IMR-90 (cell line): ENCODE measurements around the gene PIGZ. TPM values are rescaled to one million over a fixed set of nuclear protein-coding genes. Genes with fewer than 3 reads are reported as not detected.

Experiments used
- ATAC-seq: fragments of 200-7000 bp; cut with Tn5 transposase; 2 replicates; pipeline ENCODE4 v1.9.1; 2020; ENCODE audit warnings: low read depth, mild to moderate bottlenecking, moderate library complexity
- BruUV-seq: library from RNA; stranded (reverse); fragments of 400-500 nt; replicated peaks from 2 replicates; lab custom pipeline; 2021; lab: Mats Ljungman, UMichigan
- CTCF ChIA-PET: fragments of 300-600 bp; formaldehyde crosslinking; extraction: SDS; loops from one replicate; lab custom pipeline; 2021; ENCODE audit warnings: antibody characterized with exemption; lab: Yijun Ruan, JAX
- POLR2A ChIA-PET: fragments of 300-600 bp; sonication (Branson Sonifier 250); formaldehyde crosslinking; loops from one replicate; lab custom pipeline; 2022; ENCODE audit warnings: antibody characterized with exemption; ENCODE audit not compliant: unreplicated experiment; lab: Charles Lee
- DNase-seq: peaks from one replicate; pipeline ENCODE4 v3.0.0; 2013
- H2AFZ ChIP-seq: replicated peaks from 2 replicates; pipeline ENCODE3; 2013; ENCODE audit warnings: low read length, mild to moderate bottlenecking; ENCODE audit not compliant: poor library complexity
- H2AK5ac ChIP-seq: 2 replicates; pipeline ENCODE4 v1.6.1; 2013; ENCODE audit warnings: low read depth, low read length, inconsistent platforms
- H2AK9ac ChIP-seq: replicated peaks from 2 replicates; pipeline ENCODE3; 2013; ENCODE audit warnings: mild to moderate bottlenecking, low read depth, low read length, moderate library complexity; ENCODE audit not compliant: poor library complexity
- H2BK120ac ChIP-seq: 2 replicates; pipeline ENCODE4 v1.6.1; 2013; ENCODE audit warnings: low read depth, low read length, inconsistent platforms
- H2BK15ac ChIP-seq: 3 replicates; pipeline ENCODE4 v1.6.1; 2013; ENCODE audit warnings: low read depth, low read length, inconsistent platforms
- H2BK20ac ChIP-seq: 2 replicates; pipeline ENCODE4 v1.6.1; 2013; ENCODE audit warnings: low read depth, mild to moderate bottlenecking, inconsistent platforms, low read length, moderate library complexity
- H2BK5ac ChIP-seq: 2 replicates; pipeline ENCODE4 v1.6.1; 2013; ENCODE audit warnings: mild to moderate bottlenecking, low read depth, low read length, inconsistent platforms; ENCODE audit not compliant: poor library complexity, severe bottlenecking
- H3K14ac ChIP-seq: replicated peaks from 2 replicates; pipeline ENCODE4 v1.6.1; 2013; ENCODE audit warnings: low read depth, low read length, inconsistent platforms
- H3K18ac ChIP-seq: 2 replicates; pipeline ENCODE4 v1.6.1; 2013; ENCODE audit warnings: low read depth, low read length, control low read depth
- H3K23ac ChIP-seq: 2 replicates; pipeline ENCODE4 v1.6.1; 2013; ENCODE audit warnings: low read depth, low read length, inconsistent platforms
- H3K27ac ChIP-seq: 2 replicates; pipeline ENCODE4 v1.5.1; 2013; ENCODE audit warnings: mild to moderate bottlenecking, control low read depth, low read length; ENCODE audit not compliant: insufficient read depth
- H3K27me3 ChIP-seq: 2 replicates; pipeline ENCODE4 v1.6.1; 2013; ENCODE audit warnings: low read length; ENCODE audit not compliant: control insufficient read depth, insufficient read depth
- H3K36me3 ChIP-seq: 2 replicates; pipeline ENCODE4 v1.6.1; 2013; ENCODE audit warnings: low read length, mixed read lengths; ENCODE audit not compliant: control insufficient read depth, insufficient read depth
- H3K4ac ChIP-seq: 2 replicates; pipeline ENCODE4 v1.6.1; 2013; ENCODE audit warnings: low read depth, low read length, inconsistent platforms
- H3K4me1 ChIP-seq: 2 replicates; pipeline ENCODE4 v1.6.1; 2013; ENCODE audit warnings: low read length, mixed read lengths; ENCODE audit not compliant: control insufficient read depth, insufficient read depth
- H3K4me2 ChIP-seq: 2 replicates; pipeline ENCODE4 v1.6.1; 2013; ENCODE audit warnings: low read depth, mild to moderate bottlenecking, control low read depth, low read length, moderate library complexity
- H3K4me3 ChIP-seq: 2 replicates; pipeline ENCODE4 v1.5.1; 2013; ENCODE audit warnings: low read depth, mild to moderate bottlenecking, control low read depth, low read length, moderate library complexity; ENCODE audit not compliant: insufficient read depth
- H3K56ac ChIP-seq: 2 replicates; pipeline ENCODE4 v1.6.1; 2013; ENCODE audit warnings: low read length, inconsistent platforms; ENCODE audit not compliant: insufficient read depth; ENCODE audit errors: extremely low read depth
- H3K79me1 ChIP-seq, 2 experiments: 2 replicates each; pipeline ENCODE4 v1.6.1; 2013; ENCODE audit warnings: low read length in 2 of 2, inconsistent platforms in 1 of 2, low read depth in 1 of 2
- H3K9ac ChIP-seq: 2 replicates; pipeline ENCODE4 v1.6.1; 2013; ENCODE audit warnings: low read depth, low read length, control low read depth
- H3K9me1 ChIP-seq: 2 replicates; pipeline ENCODE4 v1.6.1; 2013; ENCODE audit warnings: low read length, inconsistent platforms; ENCODE audit not compliant: insufficient read depth
- H3K9me3 ChIP-seq: 2 replicates; pipeline ENCODE4 v1.6.1; 2013; ENCODE audit warnings: low read length; ENCODE audit not compliant: control insufficient read depth, insufficient read depth
- H4K20me1 ChIP-seq: 2 replicates; pipeline ENCODE4 v1.6.1; 2013; ENCODE audit warnings: low read length, inconsistent platforms; ENCODE audit not compliant: insufficient read depth
- H4K5ac ChIP-seq: 2 replicates; pipeline ENCODE4 v1.6.1; 2013; ENCODE audit warnings: mild to moderate bottlenecking, low read depth, low read length, control low read depth
- H4K8ac ChIP-seq, 2 experiments: 2 replicates each; pipeline ENCODE4 v1.6.1; 2013; ENCODE audit warnings: low read depth in 2 of 2, low read length in 2 of 2, control low read depth in 1 of 2, inconsistent platforms in 1 of 2
- H4K91ac ChIP-seq: 2 replicates; pipeline ENCODE4 v1.6.1; 2013; ENCODE audit warnings: low read depth, low read length, inconsistent platforms; ENCODE audit not compliant: insufficient read depth
- BHLHE40 ChIP-seq: fragments of 150-350 bp; IDR thresholded peaks from 2 replicates; pipeline ENCODE4 v1.6.1; 2016; ENCODE audit warnings: mild to moderate bottlenecking, low read depth, low read length
- CEBPB ChIP-seq: IDR thresholded peaks from 2 replicates; pipeline ENCODE4 v1.6.1; 2012; ENCODE audit warnings: low read depth, low read length, improper control_type of control experiment
- CHD1 ChIP-seq: IDR thresholded peaks from 2 replicates; pipeline ENCODE4 v1.6.1; 2012; ENCODE audit warnings: low read depth, low read length, improper control_type of control experiment
- CTCF ChIP-seq: conservative IDR thresholded peaks from 2 replicates; pipeline ENCODE4 v1.5.1; 2012; ENCODE audit warnings: mild to moderate bottlenecking, low read depth, low read length, improper control_type of control experiment
- ELK1 ChIP-seq: fragments of 150-350 bp; IDR thresholded peaks from 2 replicates; pipeline ENCODE4 v1.6.1; 2016; ENCODE audit warnings: low read depth, mild to moderate bottlenecking, low read length, moderate library complexity, borderline replicate concordance
- FOS ChIP-seq: fragments of 150-350 bp; IDR thresholded peaks from 2 replicates; pipeline ENCODE4 v1.6.1; 2016; ENCODE audit warnings: low read depth, low read length
- MAFK ChIP-seq: IDR thresholded peaks from 2 replicates; pipeline ENCODE4 v1.6.1; 2012; ENCODE audit warnings: low read depth, low read length, improper control_type of control experiment
- MAZ ChIP-seq: IDR thresholded peaks from 2 replicates; pipeline ENCODE4 v1.6.1; 2012; ENCODE audit warnings: low read depth, mild to moderate bottlenecking, low read length, improper control_type of control experiment, moderate library complexity, borderline replicate concordance
- MXI1 ChIP-seq: IDR thresholded peaks from 2 replicates; pipeline ENCODE4 v1.6.1; 2012; ENCODE audit warnings: low read depth, mild to moderate bottlenecking, low read length, moderate library complexity, borderline replicate concordance
- NFE2L2 ChIP-seq: fragments of 150-350 bp; IDR thresholded peaks from 2 replicates; pipeline ENCODE4 v1.6.1; 2016; ENCODE audit warnings: low read depth, mild to moderate bottlenecking, low read length
- POLR2A ChIP-seq: IDR thresholded peaks from 2 replicates; pipeline ENCODE4 v1.6.1; 2012; ENCODE audit warnings: mild to moderate bottlenecking, low read depth, low read length
- RAD21 ChIP-seq: IDR thresholded peaks from 2 replicates; pipeline ENCODE4 v1.6.1; 2012; ENCODE audit warnings: low read length, improper control_type of control experiment
- RCOR1 ChIP-seq: IDR thresholded peaks from 2 replicates; pipeline ENCODE4 v1.6.1; 2012; ENCODE audit warnings: mild to moderate bottlenecking, low read length, improper control_type of control experiment; ENCODE audit not compliant: insufficient replicate concordance
- RFX5 ChIP-seq: IDR thresholded peaks from 2 replicates; pipeline ENCODE4 v1.8.0; 2012; ENCODE audit warnings: low read depth, mild to moderate bottlenecking, low read length, moderate library complexity
- SMC3 ChIP-seq: fragments of 150-350 bp; IDR thresholded peaks from 2 replicates; pipeline ENCODE4 v1.6.1; 2016; ENCODE audit warnings: low read depth, mild to moderate bottlenecking, antibody characterized with exemption, low read length, moderate library complexity
- USF2 ChIP-seq: fragments of 150-350 bp; IDR thresholded peaks from 2 replicates; pipeline ENCODE4 v1.6.1; 2017; ENCODE audit warnings: mild to moderate bottlenecking, antibody characterized with exemption, low read length, low read depth
- WGBS, 2 experiments: methylation state at CpG; one replicate each; pipeline versions ENCODE4 v1.1.5 to v1.1.7; 2013; ENCODE audit warnings: missing lambda C conversion rate in 2 of 2; ENCODE audit not compliant: insufficient read length in 1 of 2; ENCODE audit errors: extremely low coverage in 2 of 2; 5-methylcytosine and 5-hydroxymethylcytosine counted together
- dilution Hi-C: fragments of 300-500 bp; cut with HindIII; formaldehyde crosslinking; loops from one replicate; pipeline ENCODE4 v1.14.3; 2018; ENCODE audit warnings: low sequenced_read_pairs; ENCODE audit not compliant: unreplicated experiment
- in situ Hi-C: fragments of 300-500 bp; cut with MboI; formaldehyde crosslinking; loops from 3 replicates; pipeline ENCODE4 v1.14.3; 2019; ENCODE audit warnings: low sequenced_read_pairs, inconsistent platforms, mixed read lengths
- intact Hi-C: fragments of 100-400 bp; cut with micrococcal nuclease; formaldehyde crosslinking; loops from 2 replicates; pipeline ENCODE4 v1.10.0; 2022
- polyA plus RNA-seq, 3 experiments: library from polyadenylated mRNA; depleted of rRNA; stranded (reverse); fragments of >200 nt; gene quantifications; 2 replicates each; pipeline ENCODE4 v1.2.3, GENCODE V29; 2012; ENCODE audit warnings: low replicate concordance in 1 of 3
- total RNA-seq: library from RNA; depleted of rRNA; stranded (reverse); fragments of >200 nt; gene quantifications from 2 replicates; pipeline ENCODE4 v1.2.3, GENCODE V29; 2012

Gene PIGZ
- total and polyA plus RNA-seq, 2 of the 4 experiments (the other 2 are of a cell fraction) = 0.18 to 0.86 TPM

- POLR2A ChIA-PET = no interaction called here
- H3K9me3 ChIP-seq = no peaks in the 10 kb centered on the region
These were observed 47.9 kb downstream of the PIGZ start for GRCh38 chr3:196920733-196921132.

More at GRCh38 chr3:196920733-196921132, 47.9 kb downstream of the PIGZ start:
- intact Hi-C loops = no loop called here
- H2BK15ac ChIP-seq = no peak overlapping the region
- no peak overlapping the region for H2AK9ac ChIP-seq
- no peak overlapping the region for H2AFZ ChIP-seq
- H4K5ac ChIP-seq = no peak overlapping the region
- WGBS, 2 experiments = no CpG with 5 or more reads among the region's 2 CpGs
- H4K91ac ChIP-seq = no peak overlapping the region
- dilution Hi-C loops = no loop called here
- H3K18ac ChIP-seq = no peak overlapping the region
- in situ Hi-C loops = no loop called here
- no peak overlapping the region for H3K9ac ChIP-seq
- no peak for ATAC-seq
- CTCF ChIA-PET = no interaction called here
- BruUV-seq = no TSS peak
- H3K4me2 ChIP-seq = no peak overlapping the region
- DNase-seq = no peak
- no peak overlapping the region for H3K23ac ChIP-seq
- H2BK120ac ChIP-seq = no peak overlapping the region
- no peaks in the 10 kb centered on the region for H3K9me1 ChIP-seq
- no peak overlapping the region for H2BK20ac ChIP-seq
- no peak overlapping the region for H3K4ac ChIP-seq
- no peaks in the 10 kb centered on the region for H4K20me1 ChIP-seq
- H3K27me3 ChIP-seq = no peaks in the 10 kb centered on the region
- H3K4me3 ChIP-seq = no peak overlapping the region
- TF ChIP-seq RCOR1 (no peak), CEBPB (no peak), CTCF (no peak), SMC3 (no peak), BHLHE40 (no peak), ELK1 (no peak), USF2 (no peak), MAFK (no peak), FOS (no peak), POLR2A (no peak), RAD21 (no peak), RFX5 (no peak), MXI1 (no peak), CHD1 (no peak), NFE2L2 (no peak), MAZ (no peak)
- H2AK5ac ChIP-seq = no peak overlapping the region
- no peak overlapping the region for H3K14ac ChIP-seq
- no peak overlapping the region for H3K56ac ChIP-seq
- H3K79me1 ChIP-seq = peaks cover 0 to 15% of the 10 kb centered on the region in 2 experiments; a peak in 3 of 4 replicates
- no peak overlapping the region for H2BK5ac ChIP-seq
- H3K4me1 ChIP-seq = no peaks in the 10 kb centered on the region
- no peak overlapping the region for H3K27ac ChIP-seq
- H4K8ac ChIP-seq = no peak overlapping the region
- H3K36me3 ChIP-seq = peaks cover 10% of the 10 kb centered on the region
